Endothelial cell of umbilical vein (primary cell): Measurements from ENCODE around the gene MBTPS1. TPM values are rescaled to one million over a fixed set of nuclear protein-coding genes. Genes with fewer than 3 reads are reported as not detected.

Experiments
- BruUV-seq: library from RNA; stranded (reverse); fragments of 400-500 nt; replicated peaks from 2 replicates; lab custom pipeline; 2021; lab: Mats Ljungman, UMichigan
- CTCF ChIA-PET: fragments of 300-600, 350-600 bp; sonication (Branson Sonifier 250); formaldehyde crosslinking; loops from one replicate; lab custom pipeline; 2021; ENCODE audit warnings: antibody characterized with exemption, inconsistent platforms; lab: Charles Lee
- POLR2A ChIA-PET: fragments of 300-600, 350-600 bp; sonication (Branson Sonifier 250); formaldehyde crosslinking; loops from one replicate; lab custom pipeline; 2021; ENCODE audit warnings: antibody characterized with exemption, inconsistent platforms; lab: Charles Lee
- DNase-seq: peaks from one replicate; pipeline ENCODE4 v3.0.0-alpha.2; 2011; ENCODE audit warnings: low read depth, low spot score
- FAIRE-seq: peaks from 2 replicates; lab custom pipeline; 2011; peaks lifted over from hg19 to GRCh38; lab: Jason Lieb, UNC
- H2AFZ ChIP-seq: 2 replicates; pipeline ENCODE4 v1.6.0; 2012; ENCODE audit warnings: low read depth, low read length, control low read depth, inconsistent platforms
- H3K27ac ChIP-seq: 2 replicates; pipeline ENCODE4 v1.5.1; 2011; ENCODE audit warnings: low read depth, mild to moderate bottlenecking, control low read depth, low read length, moderate library complexity; ENCODE audit not compliant: insufficient read depth
- H3K27me3 ChIP-seq, 2 experiments: 2 replicates each; pipeline versions ENCODE4 v1.6.0 to v1.6.1; 2011; ENCODE audit warnings: low read length in 2 of 2, mixed read lengths in 1 of 2; ENCODE audit not compliant: control insufficient read depth in 2 of 2, insufficient read depth in 2 of 2
- H3K36me3 ChIP-seq, 2 experiments: 2 replicates in 1 of 2; 3 replicates in 1 of 2; pipeline ENCODE4 v1.5.1; 2011; ENCODE audit warnings: low read length in 2 of 2, mild to moderate bottlenecking in 1 of 2, moderate library complexity in 1 of 2; ENCODE audit not compliant: control insufficient read depth in 2 of 2, insufficient read depth in 2 of 2; ENCODE audit errors: extremely low read depth in 1 of 2
- H3K4me1 ChIP-seq: 3 replicates; pipeline ENCODE4 v1.5.1; 2011; ENCODE audit warnings: mild to moderate bottlenecking, low read length; ENCODE audit not compliant: control insufficient read depth, insufficient read depth; ENCODE audit errors: extremely low read depth
- H3K4me2 ChIP-seq: 2 replicates; pipeline ENCODE4 v1.6.1; 2011; ENCODE audit warnings: low read length, control low read depth, mixed read lengths; ENCODE audit not compliant: insufficient read depth
- H3K4me3 ChIP-seq, 3 experiments: fragments of 200-600 bp in 1 of 3; sonication (generic), shearing (Covaris generic) in 1 of 3; replicated peaks in 1 of 3; 2 replicates each; pipeline ENCODE4 v1.5.1; 2011 to 2016; ENCODE audit warnings: control low read depth in 3 of 3, low read length in 3 of 3, mild to moderate bottlenecking in 2 of 3, inconsistent platforms in 1 of 3, low read depth in 1 of 3, moderate library complexity in 1 of 3; ENCODE audit not compliant: insufficient read depth in 1 of 3
- H3K79me2 ChIP-seq: 2 replicates; pipeline ENCODE4 v1.6.0; 2012; ENCODE audit warnings: low read length, inconsistent platforms; ENCODE audit not compliant: control insufficient read depth, insufficient read depth
- H3K9ac ChIP-seq: replicated peaks from 2 replicates; pipeline ENCODE3; 2011; ENCODE audit warnings: low read length, control low read depth; ENCODE audit not compliant: insufficient read depth; ENCODE audit errors: extremely low read depth
- H3K9me1 ChIP-seq: replicated peaks from 3 replicates; pipeline ENCODE4 v1.6.0; 2011; ENCODE audit warnings: mild to moderate bottlenecking, low read length; ENCODE audit not compliant: control insufficient read depth, insufficient read depth; ENCODE audit errors: extremely low read depth
- H3K9me3 ChIP-seq: replicated peaks from 2 replicates; pipeline ENCODE4 v1.5.1; 2012; ENCODE audit warnings: low read length, inconsistent platforms; ENCODE audit not compliant: control insufficient read depth, insufficient read depth
- H4K20me1 ChIP-seq: replicated peaks from 2 replicates; pipeline ENCODE3; 2011; ENCODE audit warnings: mild to moderate bottlenecking, low read length; ENCODE audit not compliant: control insufficient read depth, insufficient read depth; ENCODE audit errors: extremely low read depth
- CTCF ChIP-seq, 2 donors: IDR thresholded peaks; 1 replicate in 1 of 2; 2 replicates in 1 of 2; pipeline ENCODE4 v1.5.1; 2011; ENCODE audit warnings: low read length in 2 of 2, mild to moderate bottlenecking in 2 of 2, moderate library complexity in 2 of 2, control low read depth in 1 of 2, inconsistent platforms in 1 of 2, low read depth in 1 of 2; ENCODE audit not compliant: insufficient read depth in 1 of 2; ENCODE audit errors: extremely low read depth in 1 of 2
- EZH2 ChIP-seq: IDR thresholded peaks from 2 replicates; pipeline ENCODE4 v1.6.1; 2012; ENCODE audit warnings: borderline replicate concordance, low read depth, mild to moderate bottlenecking, moderate library complexity, low read length, inconsistent platforms; ENCODE audit not compliant: severe bottlenecking
- FOS ChIP-seq: IDR thresholded peaks from 2 replicates; pipeline ENCODE4 v1.6.1; 2011; ENCODE audit warnings: mild to moderate bottlenecking, low read length, moderate library complexity, borderline replicate concordance; ENCODE audit not compliant: insufficient read depth
- GATA2 ChIP-seq: IDR thresholded peaks from 2 replicates; pipeline ENCODE4 v1.7.0; 2011; ENCODE audit warnings: low read depth, mild to moderate bottlenecking, moderate library complexity, mixed read lengths, low read length; ENCODE audit not compliant: insufficient read length, insufficient read depth
- JUN ChIP-seq: IDR thresholded peaks from 2 replicates; pipeline ENCODE4 v1.6.1; 2011; ENCODE audit warnings: borderline replicate concordance, low read depth; ENCODE audit not compliant: insufficient read length, insufficient read depth
- MAX ChIP-seq: IDR thresholded peaks from 2 replicates; pipeline ENCODE4 v1.6.1; 2011; ENCODE audit not compliant: insufficient read depth, insufficient read length
- MYC ChIP-seq: IDR thresholded peaks from one replicate; pipeline ENCODE4 v1.6.1; 2011; ENCODE audit warnings: mild to moderate bottlenecking, low read depth, low read length
- POLR2A ChIP-seq: IDR thresholded peaks from 2 replicates; pipeline ENCODE4 v1.6.1; 2012; ENCODE audit warnings: low read depth, mild to moderate bottlenecking, control low read depth, low read length
- POLR2AphosphoS5 ChIP-seq: IDR thresholded peaks from 2 replicates; pipeline ENCODE4 v1.6.1; 2012; ENCODE audit warnings: low read depth, mild to moderate bottlenecking, control low read depth, low read length, moderate library complexity; ENCODE audit not compliant: insufficient read depth
- dilution Hi-C: fragments of 300-500 bp; cut with MboI; formaldehyde crosslinking; loops from one replicate; pipeline ENCODE4 v1.15.0; 2019; ENCODE audit warnings: low sequenced_read_pairs; ENCODE audit not compliant: extremely low pct_ligation_motif_present
- intact Hi-C: fragments of 100-400 bp; cut with micrococcal nuclease; formaldehyde crosslinking; loops from one replicate; pipeline ENCODE4 v1.10.0; 2022
- polyA plus RNA-seq, 4 experiments: library from polyadenylated mRNA; depleted of rRNA in 3 of 4; stranded (reverse) in 3 of 4; unstranded in 1 of 4; fragments of >200 nt; gene quantifications; 2 replicates each; pipeline versions ENCODE4 v1.2.1 to v1.2.3, GENCODE V29; 2011 to 2012; ENCODE audit warnings: missing spikeins in 1 of 4
- total RNA-seq: library from RNA; stranded (reverse); gene quantifications from 2 replicates; pipeline ENCODE4 v1.2.3, GENCODE V29; 2021

MBTPS1 gene
- total and polyA plus RNA-seq, 2 donors (not counting 3 experiments of a cell fraction or from before 2014, with no cell fraction given): 82.3 to 99.6 TPM

GRCh38 chr16:84069540-84069939, 47.2 kb downstream of the MBTPS1 start:
- intact Hi-C loops (loop anchor here (10.0 kb wide), 1 partner anchor 415 kb away; no protein-coding TSS in a partner anchor), dilution Hi-C loops (no loop called here)
- Histone ChIP-seq H3K27me3 (no peaks in the 10 kb centered on the region), H3K36me3 (peaks cover 17 to 28% of the 10 kb centered on the region in 2 experiments), H3K9ac (no peak overlapping the region), H3K9me1 (no peaks in the 10 kb centered on the region), H3K4me2 (no peak overlapping the region), H4K20me1 (no peaks in the 10 kb centered on the region), H3K4me3 (no peak overlapping the region), H3K9me3 (no peaks in the 10 kb centered on the region), H3K4me1 (peaks cover 20% of the 10 kb centered on the region), H3K27ac (no peak overlapping the region), H2AFZ (no peak overlapping the region), H3K79me2 (peaks cover 7% of the 10 kb centered on the region)
- FAIRE-seq: no peak
- ChIA-PET POLR2A (no interaction called here), CTCF (interaction anchor here (1.3 to 3.4 kb wide), 2 partner anchors 106 to 113 kb away, joined by 3 to 25 read pairs; no protein-coding TSS in a partner anchor)
- TF ChIP-seq MAX: no peak
- no peak for TF ChIP-seq MYC
- TF ChIP-seq POLR2AphosphoS5: no peak
- no peak for TF ChIP-seq EZH2
- TF ChIP-seq CTCF (IDR thresholded peaks at IDR 0.05; ENCODE audit: extremely low read depth in 1 of 2, insufficient read depth in 1 of 2, low read depth in 1 of 2, low read length in 2 of 2): no peak
- TF ChIP-seq GATA2: no peak
- no peak for TF ChIP-seq FOS
- no peak for TF ChIP-seq POLR2A
- no peak for TF ChIP-seq JUN
- DNase-seq: no peak
- no TSS peak for BruUV-seq
